Activated naive CD8-positive, alpha-beta T cell treated with anti-CD3 and anti-CD28 coated beads, Interleukin-2, amount 10 ng/mL, durations not matched to agents 7 days and 5 days (primary cell): ENCODE results near the gene SIGLEC10. TPM values are rescaled to one million over a fixed set of nuclear protein-coding genes. Genes with fewer than 3 reads are reported as not detected.
A peak's percentile ranks its signal among the peaks of the same experiment; 100 is the strongest.
"Not testable (repeated sequence)": the region's sequence is repeated elsewhere in the genome, so short reads cannot be mapped to it uniquely, and the experiment has no call there.

Experiments used
- ATAC-seq: fragments of 150-1000 bp; cut with Tn5 transposase; one replicate; pipeline ENCODE4 v1.10.0; 2021; ENCODE audit warnings: low read depth, moderate library complexity
- POLR2A ChIA-PET: fragments of 350-600 bp; sonication (Branson Sonifier 250); formaldehyde crosslinking; loops from one replicate; lab custom pipeline; 2021; ENCODE audit warnings: antibody characterized with exemption; lab: Charles Lee
- DNase-seq: peaks from one replicate; pipeline ENCODE4 v3.0.0; 2021
- H3K27ac Mint-ChIP-seq: one replicate; pipeline ENCODE4 v1.8.0; 2022; ENCODE audit warnings: mild to moderate bottlenecking, mixed read lengths
- H3K27me3 Mint-ChIP-seq: one replicate; pipeline ENCODE4 v1.8.0; 2022; ENCODE audit warnings: mild to moderate bottlenecking, moderate library complexity, mixed read lengths
- H3K36me3 Mint-ChIP-seq: one replicate; pipeline ENCODE4 v1.8.0; 2021; ENCODE audit warnings: mild to moderate bottlenecking, mixed read lengths
- H3K4me1 Mint-ChIP-seq: one replicate; pipeline ENCODE4 v1.8.0; 2021; ENCODE audit warnings: mixed read lengths
- H3K4me3 Mint-ChIP-seq: one replicate; pipeline ENCODE4 v1.8.0; 2022; ENCODE audit warnings: mild to moderate bottlenecking, moderate library complexity, mixed read lengths
- H3K9me3 Mint-ChIP-seq: one replicate; pipeline ENCODE4 v1.8.0; 2021; ENCODE audit warnings: mixed read lengths
- total RNA-seq, 2 experiments: library from RNA; stranded (reverse); gene quantifications; one replicate each; pipeline ENCODE4 v1.2.3, GENCODE V29; 2021

Gene SIGLEC10
- total RNA-seq, 2 experiments from 2014 or later: 0.91 to 0.96 TPM

DNA sequence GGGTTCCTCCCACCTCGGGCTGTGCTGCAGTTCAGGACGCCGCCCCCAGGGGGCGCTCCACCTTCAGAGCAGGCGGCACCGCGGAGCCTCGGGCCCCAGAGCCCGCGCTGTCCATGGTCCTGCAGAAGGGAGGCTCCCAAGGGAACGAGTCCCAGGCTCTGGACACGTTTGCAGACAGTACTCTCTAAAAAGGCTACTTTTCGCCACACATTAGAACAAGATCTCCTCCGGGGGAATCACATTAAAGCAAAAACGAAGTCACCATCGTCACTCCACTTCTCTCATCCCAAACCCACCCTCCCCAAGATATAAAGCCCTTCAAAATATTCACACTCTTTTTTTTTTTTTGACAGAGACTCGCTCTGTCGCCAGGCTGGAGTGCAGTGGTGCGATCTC lies 4.6 kb upstream of the SIGLEC10 start:
- ATAC-seq (peak; percentile 65), DNase-seq (peak; percentile 96)
- POLR2A ChIA-PET: no interaction called here
- Mint-ChIP-seq H3K27me3 (peaks cover 26% of the 10 kb centered on the region), H3K27ac (no peak overlapping the region), H3K9me3 (no peaks in the 10 kb centered on the region), H3K4me1 (peaks cover 8% of the 10 kb centered on the region), H3K36me3 (no peaks in the 10 kb centered on the region), H3K4me3 (no peak overlapping the region)

DNA sequence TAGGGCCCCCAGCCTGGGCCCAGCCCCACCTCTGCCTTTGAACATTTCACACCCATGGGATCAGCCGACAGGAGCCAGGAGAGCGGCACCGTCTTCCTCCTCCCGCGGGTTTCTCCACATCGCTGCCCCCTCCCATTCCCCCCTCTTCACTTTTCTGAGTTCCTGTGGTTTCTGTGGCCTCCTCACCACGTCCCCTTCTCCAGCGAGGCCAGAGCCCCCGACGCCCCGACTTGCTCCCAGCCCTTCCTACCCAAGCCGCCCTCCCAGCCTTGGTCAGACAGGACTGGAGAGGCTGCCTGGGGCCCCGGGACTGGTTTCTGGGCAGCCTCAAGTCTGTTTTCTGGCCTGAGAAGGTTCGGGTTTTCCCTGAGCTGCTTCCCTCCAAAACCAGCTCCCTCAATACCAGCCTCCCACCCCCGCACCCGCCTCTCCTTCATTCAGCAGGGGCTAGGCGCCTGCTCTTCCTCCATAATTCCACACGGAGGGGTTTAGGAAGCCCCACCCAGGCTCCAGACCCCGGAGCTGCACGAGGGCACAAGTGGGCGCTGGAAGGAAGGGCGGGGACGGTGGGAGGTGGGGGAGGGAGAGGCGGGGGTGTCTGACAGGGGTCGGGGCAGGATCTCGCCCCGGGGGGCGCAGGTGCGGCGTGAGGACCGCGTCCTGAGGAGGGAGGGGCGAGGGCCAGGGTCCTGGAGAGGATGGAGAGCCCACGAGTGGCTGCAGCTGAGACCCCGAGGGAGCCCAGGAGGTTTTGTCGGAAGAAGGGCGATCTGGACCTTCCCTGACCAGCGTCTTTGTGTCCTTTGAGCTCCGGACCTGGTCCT lies 4.0 kb upstream of the SIGLEC10 start:
- DNase-seq (peak; percentile 35), ATAC-seq (no peak)
- POLR2A ChIA-PET: interaction anchor here (1.1 kb wide), 1 partner anchor 20 kb away, joined by 3 read pairs; no protein-coding TSS in a partner anchor
- H3K4me3 Mint-ChIP-seq: no peak overlapping the region
- H3K4me1 Mint-ChIP-seq: peaks cover 10% of the 10 kb centered on the region
- H3K27ac Mint-ChIP-seq: no peak overlapping the region
- no peaks in the 10 kb centered on the region for H3K36me3 Mint-ChIP-seq
- H3K9me3 Mint-ChIP-seq: no peaks in the 10 kb centered on the region
- H3K27me3 Mint-ChIP-seq: peaks cover 26% of the 10 kb centered on the region

DNA sequence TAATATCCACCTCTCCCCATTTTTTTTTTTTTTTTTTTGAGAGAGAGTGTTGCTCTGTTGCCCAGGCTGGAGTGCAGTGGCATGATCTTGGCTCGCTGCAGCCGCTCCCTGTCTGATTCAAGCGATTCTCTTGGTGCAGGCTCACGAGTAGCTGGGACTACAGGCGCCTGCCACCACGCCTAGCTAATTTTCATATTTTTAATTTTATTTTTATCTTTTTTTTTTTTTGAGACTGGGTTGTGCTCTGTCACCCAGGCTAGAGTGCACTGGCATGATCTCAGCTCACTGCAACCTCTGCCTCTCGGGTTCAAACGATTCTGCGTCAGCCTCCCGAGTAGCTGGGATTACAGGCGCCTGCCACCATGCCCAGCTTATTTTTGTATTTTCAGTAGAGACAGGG lies 3.1 kb upstream of the SIGLEC10 start:
- peaks cover 26% of the 10 kb centered on the region for H3K27me3 Mint-ChIP-seq
- H3K9me3 Mint-ChIP-seq, H3K4me3 Mint-ChIP-seq, H3K27ac Mint-ChIP-seq, ATAC-seq, DNase-seq, H3K36me3 Mint-ChIP-seq: not testable (repeated sequence)
- peaks cover 10% of the 10 kb centered on the region for H3K4me1 Mint-ChIP-seq
- POLR2A ChIA-PET: interaction anchor here (0.9 to 1.1 kb wide), 2 partner anchors 21 to 81 kb away, joined by 3 read pairs; no protein-coding TSS in a partner anchor

DNA sequence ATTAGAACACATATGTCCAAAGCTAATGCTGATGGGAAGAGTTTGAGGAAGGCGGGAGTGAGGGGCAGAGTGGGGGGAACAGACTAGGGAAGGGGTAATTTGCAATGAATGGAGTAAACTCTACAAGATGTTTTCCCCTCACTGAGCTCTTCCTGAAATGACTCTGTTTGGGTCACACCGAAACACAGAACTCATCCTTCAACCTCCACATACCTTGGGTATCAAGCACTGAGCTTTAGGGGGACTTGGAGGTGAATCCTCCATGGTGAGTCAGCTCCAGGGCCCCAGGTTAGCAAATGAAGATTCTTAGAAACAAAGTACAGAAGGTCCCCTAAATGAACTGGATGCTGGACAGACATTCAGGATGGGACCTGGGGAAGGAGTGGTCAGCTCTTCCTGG lies 1.3 kb upstream of the SIGLEC10 start:
- Mint-ChIP-seq H3K27me3 (peaks cover 26% of the 10 kb centered on the region), H3K4me3 (no peak overlapping the region), H3K4me1 (peaks cover 10% of the 10 kb centered on the region), H3K9me3 (no peaks in the 10 kb centered on the region), H3K36me3 (no peaks in the 10 kb centered on the region), H3K27ac (no peak overlapping the region)
- ATAC-seq: no peak
- no peak for DNase-seq
- POLR2A ChIA-PET: interaction anchor here (0.6 kb wide), 1 partner anchor 684 kb away, joined by 4 read pairs; no protein-coding TSS in a partner anchor

DNA sequence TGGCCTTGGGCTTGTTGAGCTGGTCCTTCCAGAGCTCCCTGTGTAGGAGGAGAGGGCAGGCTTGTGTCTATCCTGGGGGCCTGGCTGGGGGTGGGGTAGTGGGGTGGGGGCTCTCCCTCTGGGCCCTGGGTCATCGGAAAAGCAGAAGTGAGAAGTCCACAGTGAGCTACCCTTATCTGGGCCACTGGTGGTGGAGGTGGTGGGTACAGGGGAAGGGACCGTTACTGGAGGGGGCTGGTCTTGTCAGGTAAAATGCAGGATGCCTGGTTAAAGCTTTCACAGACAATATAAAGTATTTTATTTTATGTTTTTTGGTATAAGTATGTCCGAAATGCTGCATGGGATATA lies 342 bp upstream of the SIGLEC10 start:
- Mint-ChIP-seq H3K27ac (peak overlapping the region; percentile 61), H3K4me3 (no peak overlapping the region), H3K27me3 (peaks cover 23% of the 10 kb centered on the region), H3K36me3 (no peaks in the 10 kb centered on the region), H3K4me1 (peaks cover 10% of the 10 kb centered on the region), H3K9me3 (no peaks in the 10 kb centered on the region)
- DNase-seq: no peak
- POLR2A ChIA-PET: interaction anchor here (1.1 kb wide), 1 partner anchor 23 kb away, joined by 7 read pairs; no protein-coding TSS in a partner anchor
- no peak for ATAC-seq

DNA sequence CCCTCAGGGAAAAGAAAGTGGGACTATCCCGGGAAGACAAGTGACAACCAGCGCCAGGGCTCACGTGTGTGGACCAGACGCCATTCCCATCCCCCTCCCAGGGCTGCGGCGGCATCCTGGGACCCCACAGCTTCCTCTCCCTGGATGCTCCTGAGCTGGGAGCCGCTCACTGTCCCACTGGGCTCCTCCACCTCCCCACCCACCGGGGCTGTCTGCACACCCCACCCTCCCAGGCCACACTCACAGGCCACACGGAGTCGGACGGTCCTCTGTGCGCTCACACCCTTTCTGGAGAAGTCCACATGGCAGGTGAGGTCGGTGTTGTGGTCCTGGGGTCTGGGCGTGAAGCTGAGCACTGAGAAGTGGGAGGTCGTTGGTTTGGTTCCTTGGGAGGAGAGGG lies 1.0 kb downstream of the SIGLEC10 start:
- H3K4me1 Mint-ChIP-seq, POLR2A ChIA-PET, H3K36me3 Mint-ChIP-seq, H3K9me3 Mint-ChIP-seq, ATAC-seq, H3K27ac Mint-ChIP-seq, H3K4me3 Mint-ChIP-seq, DNase-seq: not testable (repeated sequence)
- H3K27me3 Mint-ChIP-seq: peaks cover 21% of the 10 kb centered on the region

DNA sequence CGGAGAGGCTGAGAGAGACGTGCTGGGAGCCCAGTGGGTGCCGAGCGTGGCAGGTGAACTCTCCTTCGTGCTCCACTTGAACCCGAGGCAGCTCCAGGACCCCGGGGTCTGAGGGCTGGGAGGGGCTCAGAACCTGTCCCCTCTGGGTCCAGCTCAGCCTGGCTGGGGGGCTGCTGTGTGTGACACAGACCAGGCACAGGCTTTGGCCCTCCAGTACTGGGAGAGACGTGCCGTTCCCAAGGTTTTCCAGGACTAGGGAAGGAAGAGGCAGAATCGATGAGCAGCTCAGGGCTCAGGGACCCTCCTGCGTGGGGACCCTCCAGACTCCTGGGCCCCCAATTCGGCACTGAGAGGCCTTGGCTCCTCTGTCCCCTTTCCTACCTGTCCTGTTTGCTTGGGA lies 2.3 kb downstream of the SIGLEC10 start:
- peaks cover 14% of the 10 kb centered on the region for H3K27me3 Mint-ChIP-seq
- H3K36me3 Mint-ChIP-seq: no peaks in the 10 kb centered on the region
- DNase-seq: no peak
- no peaks in the 10 kb centered on the region for H3K9me3 Mint-ChIP-seq
- ATAC-seq: no peak
- peaks cover 10% of the 10 kb centered on the region for H3K4me1 Mint-ChIP-seq
- POLR2A ChIA-PET: no interaction called here
- no peak overlapping the region for H3K27ac Mint-ChIP-seq
- H3K4me3 Mint-ChIP-seq: no peak overlapping the region

DNA sequence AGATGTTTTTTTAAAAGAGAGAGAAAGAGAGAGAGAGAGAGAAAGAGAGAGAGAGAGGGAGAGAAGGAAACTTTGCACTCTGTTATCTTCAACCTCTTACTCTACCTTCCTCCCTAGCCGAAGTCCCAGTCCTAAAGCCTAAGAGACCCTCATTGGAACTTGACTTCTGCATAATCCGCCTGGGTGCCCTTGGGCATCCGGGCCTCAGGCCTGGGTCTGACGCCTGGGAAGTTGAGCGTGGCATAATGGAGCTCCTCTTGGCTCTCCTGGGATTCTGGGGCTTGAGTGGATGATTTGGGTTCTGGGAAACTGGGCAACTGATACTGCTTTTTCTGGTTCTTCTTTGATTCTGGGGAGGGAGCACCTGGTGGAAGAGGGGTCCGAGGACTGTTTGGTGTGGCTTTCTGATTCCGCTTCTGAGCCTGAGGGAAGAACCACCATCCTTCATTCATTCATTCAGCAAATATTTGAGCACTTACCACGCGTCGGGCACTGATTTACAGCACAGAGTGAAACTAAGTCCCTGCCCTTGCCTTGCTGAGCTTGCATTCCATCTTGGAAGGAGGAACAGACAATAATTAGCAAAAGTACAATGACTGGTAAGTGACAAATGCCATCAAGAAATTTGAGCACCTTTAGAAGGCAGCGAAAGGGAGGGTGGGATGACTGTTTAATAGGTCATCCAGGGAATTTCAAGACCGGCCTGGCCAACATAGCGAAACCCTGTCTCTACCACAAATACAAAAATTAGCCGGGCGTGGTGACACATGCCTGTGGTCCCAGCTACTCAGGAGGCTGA lies 6.3 kb downstream of the SIGLEC10 start:
- no peak for ATAC-seq
- Mint-ChIP-seq H3K27ac (no peak overlapping the region), H3K9me3 (no peaks in the 10 kb centered on the region), H3K4me3 (no peak overlapping the region), H3K4me1 (peaks cover 8% of the 10 kb centered on the region), H3K27me3 (peaks cover 7% of the 10 kb centered on the region), H3K36me3 (peaks cover 3% of the 10 kb centered on the region)
- no peak for DNase-seq
- POLR2A ChIA-PET: no interaction called here

DNA sequence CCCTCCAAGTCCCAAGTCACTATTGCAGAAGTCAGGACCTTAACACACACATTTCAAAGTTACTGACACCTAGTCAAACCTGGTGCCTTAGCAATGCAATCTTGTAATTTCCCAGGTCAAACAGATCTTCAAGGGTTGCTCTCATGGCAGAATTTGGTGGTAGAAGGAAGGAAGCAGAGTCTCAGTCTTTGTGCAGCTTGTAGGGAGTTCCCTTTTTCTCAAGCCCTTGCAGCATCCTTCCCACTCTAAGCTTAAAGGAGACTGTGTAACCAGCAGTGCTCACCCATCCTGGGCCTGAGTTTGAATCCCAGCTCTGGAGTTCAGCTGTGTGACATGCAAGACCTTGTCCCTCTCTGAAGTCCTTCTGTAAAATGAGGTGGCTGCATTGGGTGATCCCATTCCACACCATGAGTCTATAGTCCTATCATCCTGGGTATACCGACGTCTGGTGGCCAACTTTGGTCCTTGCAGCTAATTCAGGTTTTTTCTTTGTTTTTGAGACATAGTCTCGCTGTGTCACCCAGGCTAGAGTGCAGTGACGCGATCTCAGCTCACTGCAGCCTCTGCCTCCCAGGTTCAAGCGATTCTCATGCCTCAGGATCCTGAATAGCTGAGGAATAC lies 9.8 kb downstream of the SIGLEC10 start:
- Mint-ChIP-seq H3K9me3 (peaks cover 7% of the 10 kb centered on the region), H3K4me3 (no peak overlapping the region), H3K4me1 (peaks cover 8% of the 10 kb centered on the region), H3K27me3 (peaks cover 7% of the 10 kb centered on the region), H3K36me3 (peaks cover 14% of the 10 kb centered on the region), H3K27ac (no peak overlapping the region)
- ATAC-seq (peak; percentile 61), DNase-seq (no peak)
- POLR2A ChIA-PET: interaction anchor here (0.6 kb wide), 2 partner anchors 15 to 30 kb away, joined by 3 read pairs; no protein-coding TSS in a partner anchor

DNA sequence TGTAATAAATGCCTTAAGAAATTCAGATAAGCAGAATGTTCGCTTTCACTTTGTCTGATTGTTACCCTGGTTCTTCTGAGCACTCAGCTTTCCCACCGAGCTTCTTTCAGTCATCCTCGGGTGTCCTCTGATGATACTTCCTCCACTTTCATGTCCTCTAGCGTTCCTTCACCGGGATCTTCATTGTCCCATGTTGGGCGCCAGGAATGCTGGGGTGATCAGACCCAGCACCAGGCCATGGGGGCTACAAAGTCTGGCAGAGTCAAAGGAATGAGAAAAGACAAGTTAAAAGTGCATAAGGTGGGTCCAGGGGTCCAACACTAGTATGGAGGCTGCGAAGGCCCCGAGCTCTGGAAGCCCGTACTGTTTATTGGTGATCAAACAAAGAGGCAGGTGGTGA lies 15.3 kb downstream of the SIGLEC10 start:
- ATAC-seq: no peak
- Mint-ChIP-seq H3K36me3 (peaks cover 25% of the 10 kb centered on the region), H3K4me3 (no peak overlapping the region), H3K27me3 (no peaks in the 10 kb centered on the region), H3K27ac (no peak overlapping the region), H3K4me1 (peaks cover 7% of the 10 kb centered on the region), H3K9me3 (peaks cover 14% of the 10 kb centered on the region)
- POLR2A ChIA-PET: no interaction called here
- no peak for DNase-seq

DNA sequence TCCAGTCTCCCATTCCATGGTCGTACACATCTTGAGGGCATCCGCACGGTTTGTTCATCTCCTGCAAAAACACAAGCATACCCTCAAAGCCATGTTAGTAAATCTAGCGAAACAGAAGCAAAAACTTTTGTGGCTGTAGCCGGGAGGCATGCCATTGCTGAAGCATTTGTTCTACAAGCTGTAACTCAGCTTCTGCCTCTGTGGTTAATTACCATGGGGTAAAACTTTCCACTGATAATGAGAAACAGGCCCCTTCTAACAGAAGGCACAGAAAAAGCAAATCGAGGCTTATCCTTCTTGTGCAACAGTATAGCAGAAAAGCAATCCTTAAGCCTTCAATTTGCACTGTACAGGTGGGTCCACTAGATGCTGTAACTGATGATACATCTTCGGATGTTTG lies 17.5 kb downstream of the SIGLEC10 start:
- ATAC-seq, H3K4me3 Mint-ChIP-seq, DNase-seq, POLR2A ChIA-PET, H3K27ac Mint-ChIP-seq, H3K27me3 Mint-ChIP-seq: not testable (repeated sequence)
- Mint-ChIP-seq H3K9me3 (peaks cover 14% of the 10 kb centered on the region), H3K36me3 (peaks cover 22% of the 10 kb centered on the region), H3K4me1 (peaks cover 17% of the 10 kb centered on the region)

DNA sequence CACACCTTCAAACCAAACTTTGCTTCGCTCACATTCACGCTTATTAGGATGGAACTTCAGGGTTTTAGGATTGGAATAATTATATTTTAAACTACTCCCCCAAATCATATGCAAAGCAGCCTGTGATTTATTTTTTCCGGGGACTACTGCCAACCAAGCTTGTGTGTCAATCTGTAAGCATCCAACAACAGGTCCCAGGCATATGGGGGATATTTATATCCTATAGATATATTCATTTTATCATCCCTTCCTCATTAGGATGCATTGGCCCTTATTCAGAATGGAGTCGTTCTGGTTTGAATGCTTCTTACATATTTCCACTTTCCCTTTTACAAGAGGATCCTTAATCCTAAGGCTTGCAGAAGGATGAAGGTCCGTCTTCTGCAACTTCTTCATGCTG lies 18.2 kb downstream of the SIGLEC10 start:
- ATAC-seq (no peak), DNase-seq (no peak)
- Mint-ChIP-seq H3K4me1 (peaks cover 21% of the 10 kb centered on the region), H3K27ac (no peak overlapping the region), H3K4me3 (no peak overlapping the region), H3K36me3 (peaks cover 22% of the 10 kb centered on the region), H3K27me3 (no peaks in the 10 kb centered on the region), H3K9me3 (peaks cover 14% of the 10 kb centered on the region)
- POLR2A ChIA-PET: no interaction called here

DNA sequence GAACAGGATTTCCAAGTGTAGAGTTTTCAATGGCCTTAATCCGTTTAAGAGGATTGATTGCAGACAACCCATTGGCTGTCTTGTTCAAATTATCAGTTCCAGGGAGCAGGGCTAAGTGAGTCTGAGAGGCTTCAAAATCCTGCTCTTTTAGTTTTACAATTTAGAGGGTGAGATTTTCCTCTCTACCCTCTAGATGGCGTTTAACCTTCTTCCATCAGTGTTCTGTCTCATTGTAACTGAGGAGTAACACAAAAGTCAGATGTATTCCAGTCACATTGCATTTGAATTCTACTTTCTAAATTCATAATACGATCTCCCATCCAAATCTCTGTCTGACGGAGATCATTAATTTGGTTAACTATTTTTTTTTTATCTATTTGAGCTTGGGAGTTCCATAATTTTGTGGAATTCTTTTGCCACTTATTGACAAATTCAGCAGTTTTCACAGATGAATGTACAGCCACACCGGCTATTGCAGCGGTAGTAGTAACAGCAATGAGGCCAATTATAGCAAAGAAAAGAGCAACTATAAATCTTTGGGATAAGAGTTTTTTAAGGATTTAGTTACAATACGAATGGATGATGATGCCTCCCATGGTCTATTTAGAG lies 19.2 kb downstream of the SIGLEC10 start:
- ATAC-seq (no peak), DNase-seq (no peak)
- Mint-ChIP-seq H3K4me1 (peaks cover 25% of the 10 kb centered on the region), H3K27ac (no peak overlapping the region), H3K27me3 (no peaks in the 10 kb centered on the region), H3K9me3 (peaks cover 11% of the 10 kb centered on the region), H3K36me3 (peaks cover 16% of the 10 kb centered on the region), H3K4me3 (no peak overlapping the region)
- POLR2A ChIA-PET: no interaction called here
